ENCODE data around the gene SLC2A9.

Gene SLC2A9

DNA sequence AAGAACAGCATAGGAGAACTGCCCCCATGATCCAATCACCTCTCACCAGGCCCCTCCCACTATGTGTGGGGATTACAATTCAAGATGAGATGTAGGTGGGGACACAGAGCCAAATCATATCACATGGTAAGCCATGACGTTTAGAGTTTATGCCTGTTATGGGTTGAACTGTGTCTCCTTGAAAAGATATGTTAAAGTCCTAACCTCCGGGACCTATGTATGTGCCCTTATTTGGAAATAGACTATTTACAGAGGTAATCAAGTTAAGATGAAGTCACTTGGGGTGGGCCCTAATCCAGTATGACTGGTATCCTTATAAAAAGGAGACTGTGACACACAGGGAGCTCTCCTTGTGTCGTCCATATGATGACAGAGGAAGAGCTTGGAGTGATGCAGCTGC, 25.2 kb upstream of the SLC2A9 start (continued):
- TF ChIP-seq PATZ1 (CRISPR knock-in tag; IDR thresholded peaks at IDR 0.05; ENCODE audit: borderline replicate concordance) (no peak), TCF4 (CRISPR knock-in tag; IDR thresholded peaks at IDR 0.05; ENCODE audit: borderline replicate concordance) (no peak), SNAI2 (CRISPR knock-in tag; IDR thresholded peaks at IDR 0.05) (no peak), ZC3H10 (CRISPR knock-in tag; IDR thresholded peaks at IDR 0.05) (no peak), GLIS3 (CRISPR knock-in tag; IDR thresholded peaks at IDR 0.05) (no peak), TOX (CRISPR knock-in tag; IDR thresholded peaks at IDR 0.05; ENCODE audit: borderline replicate concordance) (no peak), RARB (CRISPR knock-in tag; IDR thresholded peaks at IDR 0.05) (no peak), ISL1 (CRISPR knock-in tag; IDR thresholded peaks at IDR 0.05) (no peak), ZFP30 (CRISPR knock-in tag; IDR thresholded peaks at IDR 0.05) (no peak)

DNA sequence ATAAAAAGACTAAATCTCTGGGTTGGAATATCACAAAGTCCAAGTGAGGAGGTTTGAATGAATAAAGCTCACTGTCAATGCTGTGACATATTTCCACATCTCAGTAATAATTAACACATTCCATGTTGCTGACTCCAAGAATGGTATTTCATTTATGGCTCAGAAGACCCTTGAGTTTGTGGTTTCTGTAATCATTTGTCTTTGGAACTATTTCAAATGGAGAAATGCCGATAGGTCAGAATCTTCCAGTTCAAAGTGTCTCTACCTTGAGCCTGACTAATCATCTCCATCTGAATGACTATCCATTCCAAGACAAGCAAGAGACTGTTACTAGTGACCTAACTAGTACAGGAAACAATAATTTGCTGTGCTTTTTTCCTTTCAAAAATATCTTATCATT, 24.2 kb upstream of the SLC2A9 start:
- no peak for ATAC-seq
- no peak for TF ChIP-seq CREB5 (CRISPR knock-in tag; IDR thresholded peaks at IDR 0.05; ENCODE audit: low read depth)
- TF ChIP-seq RARB (CRISPR knock-in tag; IDR thresholded peaks at IDR 0.05) = no peak
- no peak for TF ChIP-seq TCF4 (CRISPR knock-in tag; IDR thresholded peaks at IDR 0.05; ENCODE audit: borderline replicate concordance)
- no peak for TF ChIP-seq ZFP3 (CRISPR knock-in tag; IDR thresholded peaks at IDR 0.05)
- no peak for TF ChIP-seq PPARA (CRISPR knock-in tag; IDR thresholded peaks at IDR 0.05; ENCODE audit: borderline replicate concordance)
- TF ChIP-seq ZNF8 (CRISPR knock-in tag; IDR thresholded peaks at IDR 0.05) = no peak
- TF ChIP-seq ZC3H10 (CRISPR knock-in tag; IDR thresholded peaks at IDR 0.05) = no peak
- TF ChIP-seq ZFP30 (CRISPR knock-in tag; IDR thresholded peaks at IDR 0.05) = no peak
- TF ChIP-seq POU6F1 (CRISPR knock-in tag; IDR thresholded peaks at IDR 0.05; ENCODE audit: borderline replicate concordance, low read depth) = no peak
- no peak for TF ChIP-seq ESRRG (CRISPR knock-in tag; IDR thresholded peaks at IDR 0.05)

- TF ChIP-seq ZFP3 (CRISPR knock-in tag; IDR thresholded peaks at IDR 0.05) (no peak), ARNTL (CRISPR knock-in tag; IDR thresholded peaks at IDR 0.05; ENCODE audit: borderline replicate concordance, low read depth) (no peak), ZC3H10 (CRISPR knock-in tag; IDR thresholded peaks at IDR 0.05) (no peak), CREB5 (CRISPR knock-in tag; IDR thresholded peaks at IDR 0.05; ENCODE audit: low read depth) (no peak), ISL1 (CRISPR knock-in tag; IDR thresholded peaks at IDR 0.05) (no peak), ESRRG (CRISPR knock-in tag; IDR thresholded peaks at IDR 0.05) (no peak), PPARA (CRISPR knock-in tag; IDR thresholded peaks at IDR 0.05; ENCODE audit: borderline replicate concordance) (no peak), GLIS3 (CRISPR knock-in tag; IDR thresholded peaks at IDR 0.05) (no peak), ZNF565 (CRISPR knock-in tag; conservative IDR thresholded peaks at IDR 0.05; ENCODE audit: low read depth) (no peak), RARB (CRISPR knock-in tag; IDR thresholded peaks at IDR 0.05) (no peak), ZNF8 (CRISPR knock-in tag; IDR thresholded peaks at IDR 0.05) (no peak), OSR1 (CRISPR knock-in tag; IDR thresholded peaks at IDR 0.05) (no peak), SNAI2 (CRISPR knock-in tag; IDR thresholded peaks at IDR 0.05) (no peak)
- TF ChIP-seq, protein P1, sequence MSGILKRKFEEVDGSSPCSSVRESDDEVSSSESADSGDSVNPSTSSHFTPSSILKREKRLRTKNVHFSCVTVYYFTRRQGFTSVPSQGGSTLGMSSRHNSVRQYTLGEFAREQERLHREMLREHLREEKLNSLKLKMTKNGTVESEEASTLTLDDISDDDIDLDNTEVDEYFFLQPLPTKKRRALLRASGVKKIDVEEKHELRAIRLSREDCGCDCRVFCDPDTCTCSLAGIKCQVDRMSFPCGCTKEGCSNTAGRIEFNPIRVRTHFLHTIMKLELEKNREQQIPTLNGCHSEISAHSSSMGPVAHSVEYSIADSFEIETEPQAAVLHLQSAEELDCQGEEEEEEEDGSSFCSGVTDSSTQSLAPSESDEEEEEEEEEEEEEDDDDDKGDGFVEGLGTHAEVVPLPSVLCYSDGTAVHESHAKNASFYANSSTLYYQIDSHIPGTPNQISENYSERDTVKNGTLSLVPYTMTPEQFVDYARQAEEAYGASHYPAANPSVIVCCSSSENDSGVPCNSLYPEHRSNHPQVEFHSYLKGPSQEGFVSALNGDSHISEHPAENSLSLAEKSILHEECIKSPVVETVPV (CRISPR knock-in tag; IDR thresholded peaks at IDR 0.05) = no peak
- TF ChIP-seq, protein P2, sequence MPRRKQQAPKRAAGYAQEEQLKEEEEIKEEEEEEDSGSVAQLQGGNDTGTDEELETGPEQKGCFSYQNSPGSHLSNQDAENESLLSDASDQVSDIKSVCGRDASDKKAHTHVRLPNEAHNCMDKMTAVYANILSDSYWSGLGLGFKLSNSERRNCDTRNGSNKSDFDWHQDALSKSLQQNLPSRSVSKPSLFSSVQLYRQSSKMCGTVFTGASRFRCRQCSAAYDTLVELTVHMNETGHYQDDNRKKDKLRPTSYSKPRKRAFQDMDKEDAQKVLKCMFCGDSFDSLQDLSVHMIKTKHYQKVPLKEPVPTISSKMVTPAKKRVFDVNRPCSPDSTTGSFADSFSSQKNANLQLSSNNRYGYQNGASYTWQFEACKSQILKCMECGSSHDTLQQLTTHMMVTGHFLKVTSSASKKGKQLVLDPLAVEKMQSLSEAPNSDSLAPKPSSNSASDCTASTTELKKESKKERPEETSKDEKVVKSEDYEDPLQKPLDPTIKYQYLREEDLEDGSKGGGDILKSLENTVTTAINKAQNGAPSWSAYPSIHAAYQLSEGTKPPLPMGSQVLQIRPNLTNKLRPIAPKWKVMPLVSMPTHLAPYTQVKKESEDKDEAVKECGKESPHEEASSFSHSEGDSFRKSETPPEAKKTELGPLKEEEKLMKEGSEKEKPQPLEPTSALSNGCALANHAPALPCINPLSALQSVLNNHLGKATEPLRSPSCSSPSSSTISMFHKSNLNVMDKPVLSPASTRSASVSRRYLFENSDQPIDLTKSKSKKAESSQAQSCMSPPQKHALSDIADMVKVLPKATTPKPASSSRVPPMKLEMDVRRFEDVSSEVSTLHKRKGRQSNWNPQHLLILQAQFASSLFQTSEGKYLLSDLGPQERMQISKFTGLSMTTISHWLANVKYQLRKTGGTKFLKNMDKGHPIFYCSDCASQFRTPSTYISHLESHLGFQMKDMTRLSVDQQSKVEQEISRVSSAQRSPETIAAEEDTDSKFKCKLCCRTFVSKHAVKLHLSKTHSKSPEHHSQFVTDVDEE (CRISPR knock-in tag; IDR thresholded peaks at IDR 0.05) = no peak
- ATAC-seq = no peak
Observed at GRCh38 chr4:10041036-10041435, 19.7 kb upstream of the SLC2A9 start.
